GM12872 (cell line): ENCODE measurements around the gene ZDHHC19.

Source experiments
- TF ChIP-seq, protein P1 (sequence below): IDR thresholded peaks from 3 replicates; pipeline ENCODE4 v1.5.1; 2011; ENCODE audit warnings: low read depth, mild to moderate bottlenecking, low read length, moderate library complexity; ENCODE audit not compliant: insufficient read depth

ZDHHC19 gene

DNA sequence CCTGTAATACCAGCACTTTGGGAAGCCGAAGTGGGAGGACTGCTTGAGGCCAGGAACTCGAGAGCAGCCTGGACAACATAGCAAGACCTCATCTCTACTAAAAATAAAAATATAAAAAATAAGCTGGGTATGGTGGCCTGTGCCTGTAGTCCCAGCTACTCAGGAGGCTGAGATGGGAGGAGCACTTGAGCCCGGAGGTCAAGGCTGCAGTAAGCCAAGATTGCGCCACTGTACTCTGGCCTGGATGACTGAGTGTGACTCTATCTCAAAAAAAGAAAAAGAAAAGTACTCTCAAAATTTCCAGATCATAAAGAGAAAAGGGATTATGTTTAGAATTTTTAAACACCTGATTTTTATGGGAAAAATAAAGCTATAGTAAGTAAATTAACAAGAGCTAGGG is 29.2 kb upstream of the ZDHHC19 start:
- TF ChIP-seq, protein P1, sequence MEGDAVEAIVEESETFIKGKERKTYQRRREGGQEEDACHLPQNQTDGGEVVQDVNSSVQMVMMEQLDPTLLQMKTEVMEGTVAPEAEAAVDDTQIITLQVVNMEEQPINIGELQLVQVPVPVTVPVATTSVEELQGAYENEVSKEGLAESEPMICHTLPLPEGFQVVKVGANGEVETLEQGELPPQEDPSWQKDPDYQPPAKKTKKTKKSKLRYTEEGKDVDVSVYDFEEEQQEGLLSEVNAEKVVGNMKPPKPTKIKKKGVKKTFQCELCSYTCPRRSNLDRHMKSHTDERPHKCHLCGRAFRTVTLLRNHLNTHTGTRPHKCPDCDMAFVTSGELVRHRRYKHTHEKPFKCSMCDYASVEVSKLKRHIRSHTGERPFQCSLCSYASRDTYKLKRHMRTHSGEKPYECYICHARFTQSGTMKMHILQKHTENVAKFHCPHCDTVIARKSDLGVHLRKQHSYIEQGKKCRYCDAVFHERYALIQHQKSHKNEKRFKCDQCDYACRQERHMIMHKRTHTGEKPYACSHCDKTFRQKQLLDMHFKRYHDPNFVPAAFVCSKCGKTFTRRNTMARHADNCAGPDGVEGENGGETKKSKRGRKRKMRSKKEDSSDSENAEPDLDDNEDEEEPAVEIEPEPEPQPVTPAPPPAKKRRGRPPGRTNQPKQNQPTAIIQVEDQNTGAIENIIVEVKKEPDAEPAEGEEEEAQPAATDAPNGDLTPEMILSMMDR, result no peak

DNA sequence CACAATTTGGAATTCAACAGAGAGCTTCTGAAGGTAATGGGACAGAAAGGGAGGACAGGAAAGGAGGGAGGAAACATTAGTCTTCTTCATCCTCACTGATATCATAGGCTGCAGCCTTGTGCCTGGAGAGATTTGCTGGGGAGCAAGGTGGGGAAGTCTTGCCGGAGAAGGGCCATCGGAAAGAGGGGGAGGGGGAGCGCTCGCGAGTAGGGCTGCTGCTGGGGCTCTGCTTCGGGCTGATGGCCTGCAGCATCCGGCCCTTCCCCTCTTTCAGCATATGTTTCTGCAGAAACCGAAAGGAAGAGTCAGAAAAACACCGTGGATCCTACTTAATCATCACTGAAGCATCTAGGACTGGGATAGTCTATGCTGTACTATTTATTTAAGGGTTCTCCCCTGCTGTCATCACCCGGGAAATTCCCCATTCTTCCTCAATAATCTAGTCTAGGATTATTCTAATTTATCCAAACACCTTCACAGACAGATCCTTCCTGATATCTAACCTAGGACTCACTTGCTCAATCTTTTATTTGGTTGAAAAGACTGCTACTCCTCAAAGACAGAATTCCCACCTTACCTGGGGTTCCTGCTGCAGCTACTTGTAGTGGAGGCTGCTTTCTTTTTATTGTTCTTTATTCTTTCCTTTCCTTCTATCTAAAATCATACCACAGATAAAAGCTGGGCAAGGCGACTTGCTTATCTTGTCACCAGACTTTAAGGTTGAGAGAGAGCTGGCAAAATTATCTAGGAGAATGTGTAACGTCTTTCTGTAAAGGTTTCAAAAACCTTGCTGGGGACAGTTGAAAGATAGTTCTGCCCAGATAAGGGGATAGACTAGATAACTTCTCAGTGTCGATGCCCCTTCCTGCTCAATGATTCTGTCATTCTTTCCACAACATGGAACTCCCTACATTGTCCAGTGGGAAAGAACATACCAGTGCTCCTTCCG is 27.7 kb upstream of the ZDHHC19 start:
- TF ChIP-seq, protein P1, result no peak

DNA sequence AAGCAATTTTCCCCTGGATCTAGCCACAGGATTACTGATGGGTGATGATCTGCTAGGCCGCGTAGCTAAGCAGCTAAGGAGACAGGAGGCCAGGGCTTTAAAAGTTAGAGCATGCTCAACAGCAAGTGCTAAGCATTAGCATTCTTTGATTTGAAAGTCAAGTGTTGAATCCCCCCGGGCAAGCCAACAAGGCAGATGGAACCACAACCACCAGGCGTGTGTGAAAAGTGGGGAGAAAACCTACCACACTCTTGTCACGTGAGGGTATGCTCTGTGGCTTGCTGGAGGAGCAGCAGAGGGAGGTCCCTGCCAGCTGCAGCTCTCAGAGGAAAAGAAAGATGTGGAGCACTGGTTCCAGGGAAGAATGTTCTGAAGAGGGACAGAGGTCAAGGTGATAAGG is 26.0 kb upstream of the ZDHHC19 start:
- TF ChIP-seq, protein P1, result no peak

GRCh38 chr3:196236223-196236622 is 25.0 kb upstream of the ZDHHC19 start:
- TF ChIP-seq, protein P1, result no peak

- TF ChIP-seq, protein P1, result no peak
These were observed 24.4 kb upstream of the ZDHHC19 start for GRCh38 chr3:196235452-196236122.

- TF ChIP-seq, protein P1, result no peak
These were observed 21.7 kb upstream of the ZDHHC19 start for GRCh38 chr3:196232882-196233251.

DNA sequence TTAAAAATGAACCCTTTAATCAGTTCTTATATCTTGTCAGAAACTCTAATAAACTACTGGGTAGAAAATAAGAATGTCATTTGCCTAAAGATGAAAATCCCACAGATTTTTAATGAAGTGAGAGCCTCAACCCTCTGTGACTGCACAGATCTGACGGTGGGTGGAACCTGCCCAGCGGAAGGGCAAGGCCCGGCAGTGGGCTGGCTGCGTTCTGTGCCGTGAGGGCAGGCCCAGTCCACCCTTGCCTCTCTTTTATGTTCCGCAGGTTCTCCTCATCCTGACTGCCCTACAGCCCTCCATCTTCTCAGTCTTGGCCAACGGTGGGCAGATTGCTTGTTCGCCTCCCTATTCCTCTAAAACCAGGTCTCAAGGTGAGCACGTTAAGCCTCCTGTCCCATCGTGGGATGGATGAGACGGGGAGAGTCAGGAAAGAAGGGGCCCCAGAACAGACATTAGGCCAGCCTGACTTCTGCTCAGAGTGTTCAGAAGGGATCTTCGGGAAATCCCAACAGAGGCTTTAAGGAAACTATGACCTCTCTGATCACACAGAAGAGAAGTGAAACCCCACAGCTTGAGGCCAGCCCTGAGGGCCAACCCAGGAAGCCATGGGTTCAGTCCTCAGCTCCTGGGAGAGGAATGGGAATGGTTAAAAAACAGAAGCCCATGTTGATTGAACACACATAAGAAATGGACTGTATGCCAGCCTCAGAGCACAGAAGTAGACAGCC is 21.1 kb upstream of the ZDHHC19 start:
- TF ChIP-seq, protein P1, result no peak
